ENCODE measurements around the gene ZMYND15.

Gene ZMYND15

DNA sequence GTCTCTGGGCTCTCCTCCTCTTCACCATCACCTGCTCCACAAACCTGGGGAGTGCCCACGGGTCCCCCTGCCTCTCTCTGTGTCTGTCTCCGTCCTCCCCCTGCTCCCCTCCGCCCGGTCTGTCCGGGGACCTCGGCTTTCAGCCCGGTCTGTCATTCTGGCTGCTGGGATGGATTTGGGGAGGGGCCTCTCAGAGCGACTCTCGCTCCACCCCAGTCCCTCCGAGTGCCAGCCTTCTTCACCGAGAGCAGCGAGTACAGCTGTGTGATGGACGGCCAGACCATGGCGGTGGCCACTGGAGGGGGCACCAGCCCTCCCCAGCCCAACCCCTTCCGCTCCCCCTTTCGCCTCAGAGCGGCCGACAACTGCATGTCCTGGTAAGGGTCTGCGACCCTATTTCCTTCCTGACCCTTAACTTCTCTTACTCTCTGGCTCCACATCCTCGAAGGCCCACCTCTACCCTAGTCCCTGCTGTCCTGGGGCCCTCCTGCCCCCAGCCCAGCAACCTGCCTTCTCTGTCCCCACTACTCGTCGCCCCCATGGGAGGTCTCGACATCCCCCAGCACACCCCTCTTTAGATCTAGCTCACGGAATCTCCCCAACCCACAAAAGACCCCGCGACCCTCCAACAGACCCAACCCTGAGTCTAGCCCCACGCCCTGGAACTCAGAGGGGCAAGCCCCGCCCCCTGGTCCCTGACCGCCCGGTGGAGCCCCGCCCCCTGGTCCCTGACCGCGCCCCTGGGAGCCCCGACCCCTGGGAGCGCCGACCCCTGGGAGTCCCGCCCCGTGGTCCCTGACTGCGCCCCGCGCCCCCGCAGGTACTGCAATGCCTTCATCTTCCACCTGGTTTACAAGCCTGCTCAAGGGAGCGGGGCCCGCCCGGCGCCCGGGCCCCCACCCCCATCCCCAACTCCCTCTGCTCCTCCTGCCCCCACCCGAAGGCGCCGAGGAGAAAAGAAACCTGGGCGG is 5.7 kb downstream of the ZMYND15 start:
- no peak for DNase-seq (ENCODE audit: low read depth)

DNA sequence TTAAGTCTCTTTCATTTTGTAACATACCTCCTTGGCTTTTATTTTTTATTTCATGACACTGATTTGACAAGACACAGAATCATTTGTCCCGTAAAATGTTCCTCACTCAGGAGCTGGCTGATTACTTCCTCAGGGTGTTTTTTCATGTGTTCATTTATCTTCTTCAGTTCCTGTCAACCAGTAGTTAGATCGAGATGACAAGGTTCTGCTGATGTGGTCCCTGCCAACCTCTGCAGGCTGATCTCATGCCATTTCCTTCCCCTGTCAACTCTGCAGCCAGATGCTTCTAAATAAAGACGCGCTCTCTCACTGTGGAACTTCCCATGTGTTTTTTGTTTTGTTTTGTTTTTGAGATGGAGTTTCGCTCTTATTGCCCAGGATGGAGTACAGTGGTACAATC is 8.2 kb downstream of the ZMYND15 start:
- DNase-seq (ENCODE audit: low read depth), result no peak

DNA sequence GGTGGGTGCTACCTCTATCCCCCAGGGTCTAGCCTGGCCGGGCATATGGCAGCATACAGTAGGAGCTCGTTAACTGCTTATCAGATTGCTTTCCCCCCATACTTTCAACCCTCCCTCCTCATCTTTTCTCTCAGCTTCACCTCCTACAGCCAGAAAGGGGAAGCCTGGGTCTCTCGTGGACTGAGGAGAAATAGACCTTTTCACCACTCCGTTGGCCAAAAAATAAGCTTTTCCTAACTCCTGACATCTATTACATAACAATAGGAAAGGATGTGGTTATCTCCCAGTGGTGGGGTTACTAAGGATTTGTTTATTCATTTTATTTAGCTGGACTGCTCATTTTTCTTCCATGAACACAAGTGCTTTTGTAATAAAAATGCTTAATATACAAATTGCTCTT is 9.1 kb downstream of the ZMYND15 start:
- no peak for DNase-seq (ENCODE audit: low read depth)

DNA sequence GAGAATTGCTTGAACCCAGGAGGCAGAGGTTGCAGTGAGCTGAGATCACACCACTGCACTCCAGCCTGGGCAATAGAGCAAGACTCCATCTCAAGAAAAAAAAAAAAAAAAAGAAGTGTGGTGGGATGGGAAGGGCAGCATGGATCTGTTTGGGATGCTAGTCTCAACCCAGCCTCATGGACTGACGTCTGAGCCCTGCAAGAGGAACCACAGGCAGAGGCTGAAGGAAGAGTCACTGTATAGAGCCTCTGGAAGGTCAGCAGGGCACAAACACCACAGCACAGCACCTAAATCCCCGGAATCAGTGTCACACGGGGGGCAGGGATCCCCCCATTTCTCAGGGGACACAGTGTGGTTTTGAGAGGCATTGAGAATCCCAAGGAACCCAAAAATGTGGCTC is 11.0 kb downstream of the ZMYND15 start:
- no peak for DNase-seq (ENCODE audit: low read depth)

DNA sequence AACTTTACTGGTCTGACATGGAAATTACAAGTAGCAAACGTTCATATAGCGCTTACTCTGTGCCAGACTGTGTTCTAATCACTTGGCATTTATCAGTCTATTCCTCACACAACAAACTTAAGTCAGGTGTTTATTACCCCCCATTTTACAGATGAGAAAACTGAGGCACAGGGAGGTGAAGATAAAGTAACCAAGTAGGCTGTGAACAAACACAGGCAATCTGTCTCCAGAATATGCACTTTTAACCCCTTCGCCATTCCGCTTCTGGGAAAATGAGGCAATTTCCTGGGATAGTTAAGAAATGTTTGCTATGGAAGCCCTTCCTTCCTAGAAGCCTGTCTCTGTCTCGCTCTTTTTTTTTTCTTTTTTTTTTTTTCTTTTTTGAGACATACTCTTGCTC is 12.3 kb downstream of the ZMYND15 start:
- DNase-seq (ENCODE audit: low read depth), result no peak

DNA sequence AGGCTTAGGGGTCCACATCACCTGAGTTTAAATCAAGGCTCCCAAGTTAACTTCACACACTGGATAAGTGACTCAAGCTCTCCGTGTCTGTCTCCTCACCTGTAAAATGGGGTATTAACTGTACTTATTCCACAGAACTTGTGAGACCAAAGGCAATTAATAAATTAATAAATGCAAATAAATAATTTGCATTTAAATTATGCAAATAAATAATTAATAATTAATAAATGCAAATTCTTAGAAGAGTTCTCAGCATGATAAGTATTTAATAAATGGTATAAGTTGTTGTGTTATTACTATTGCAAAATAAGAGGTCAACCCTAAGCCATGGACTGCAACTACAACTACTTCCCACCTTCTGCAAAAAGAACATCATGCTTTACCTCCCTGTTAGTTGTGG is 13.8 kb downstream of the ZMYND15 start:
- no peak for DNase-seq (ENCODE audit: low read depth)

DNA sequence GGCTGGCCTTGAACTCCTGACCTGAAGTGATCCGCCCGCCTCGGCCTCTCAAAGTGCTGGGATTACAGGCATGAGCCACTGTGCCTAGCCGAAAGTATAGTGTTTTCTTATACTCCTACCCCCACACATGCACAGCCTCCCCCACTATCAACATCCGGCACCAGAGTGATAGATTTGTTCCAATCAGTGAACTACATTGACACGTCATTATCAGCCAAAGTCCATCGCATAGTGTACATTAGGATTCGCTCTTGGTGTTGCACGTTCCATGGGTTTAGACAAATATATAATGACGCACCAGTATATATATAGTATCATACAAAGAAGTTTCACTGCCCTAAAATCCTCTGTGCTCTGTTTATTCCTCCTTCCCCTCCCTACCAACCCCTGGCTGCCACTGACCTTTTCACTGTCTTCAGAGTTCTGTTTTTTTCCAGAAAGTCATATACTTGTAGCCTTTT is 20.2 kb downstream of the ZMYND15 start:
- DNase-seq (ENCODE audit: low read depth), result no peak

DNA sequence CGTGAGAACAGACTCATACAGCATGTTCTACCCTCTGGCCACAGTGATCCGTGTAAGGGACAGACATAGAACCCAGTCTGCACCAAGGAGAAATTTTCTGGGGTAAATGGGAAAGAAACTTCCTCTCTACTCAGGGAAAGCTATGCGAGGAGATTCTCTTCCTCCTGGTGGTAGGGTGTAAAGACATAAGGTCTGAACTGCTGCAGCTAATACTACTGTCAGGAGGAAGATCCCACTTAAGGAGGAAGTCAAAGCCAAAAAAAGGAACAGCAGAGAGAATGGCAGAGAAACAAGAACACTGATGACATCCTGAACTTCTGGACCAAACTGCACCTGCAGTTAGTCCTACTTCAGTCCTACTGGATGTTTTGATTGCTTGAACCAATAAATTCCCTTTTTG is 25.0 kb downstream of the ZMYND15 start:
- DNase-seq (ENCODE audit: low read depth), result no peak

DNA sequence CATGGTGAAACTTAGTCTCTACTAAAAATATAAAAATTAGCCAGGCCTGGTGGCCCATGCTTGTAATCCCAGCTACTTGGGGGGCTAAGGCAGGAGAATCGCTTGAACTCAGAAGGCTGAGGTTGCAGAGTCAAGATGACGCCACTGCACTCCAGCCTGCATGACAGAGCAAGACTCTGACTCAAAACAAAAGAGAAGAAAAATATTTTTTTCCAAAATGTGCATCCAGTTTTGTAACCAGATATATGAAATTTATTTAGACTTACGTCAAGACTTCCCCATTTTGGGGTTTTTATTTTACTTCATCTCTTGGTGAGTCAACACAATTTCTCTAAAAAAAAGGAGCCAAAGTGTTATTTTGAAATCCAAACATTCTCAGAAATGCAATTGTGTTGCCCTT is 26.6 kb downstream of the ZMYND15 start:
- no peak for DNase-seq (ENCODE audit: low read depth)

DNA sequence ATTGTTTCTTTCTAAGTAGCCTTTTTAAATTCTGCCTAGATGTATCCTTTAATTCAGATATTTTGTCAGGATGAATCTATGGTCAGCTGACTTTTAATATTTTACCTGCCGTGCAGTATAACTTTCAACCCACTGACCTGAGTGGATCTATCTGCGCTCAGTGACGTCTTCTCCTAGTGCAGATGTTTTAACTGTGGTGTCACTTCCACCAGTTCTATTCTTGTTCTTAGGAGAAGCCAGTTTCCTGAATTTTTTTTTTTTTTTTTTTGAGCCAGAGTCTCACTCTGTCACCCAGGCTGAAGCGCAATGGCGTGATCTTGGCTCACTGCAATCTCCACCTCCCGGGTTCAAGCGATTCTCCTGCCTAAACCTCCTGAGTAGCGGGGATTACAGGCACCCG is 27.1 kb downstream of the ZMYND15 start:
- no peak for DNase-seq (ENCODE audit: low read depth)

DNA sequence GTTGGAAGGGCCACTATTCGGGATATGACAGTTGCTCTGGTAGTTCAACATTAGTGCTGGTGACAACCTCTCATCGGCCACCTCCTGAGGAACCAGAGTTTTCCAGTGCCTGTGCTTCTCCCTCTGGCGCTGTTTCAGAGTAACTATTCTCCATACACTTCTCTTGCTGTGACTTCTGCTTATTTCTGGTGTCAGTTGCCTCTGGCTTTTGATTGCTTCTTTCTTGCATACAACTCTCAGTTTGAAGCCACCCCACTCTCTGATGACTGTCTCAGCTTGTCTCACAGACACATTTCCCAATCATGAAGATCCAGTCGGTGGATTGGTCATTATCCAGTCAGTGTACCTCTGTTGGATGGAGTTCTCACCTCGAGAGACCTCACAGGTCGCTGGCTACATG is 28.7 kb downstream of the ZMYND15 start:
- DNase-seq (ENCODE audit: low read depth), result no peak

DNA sequence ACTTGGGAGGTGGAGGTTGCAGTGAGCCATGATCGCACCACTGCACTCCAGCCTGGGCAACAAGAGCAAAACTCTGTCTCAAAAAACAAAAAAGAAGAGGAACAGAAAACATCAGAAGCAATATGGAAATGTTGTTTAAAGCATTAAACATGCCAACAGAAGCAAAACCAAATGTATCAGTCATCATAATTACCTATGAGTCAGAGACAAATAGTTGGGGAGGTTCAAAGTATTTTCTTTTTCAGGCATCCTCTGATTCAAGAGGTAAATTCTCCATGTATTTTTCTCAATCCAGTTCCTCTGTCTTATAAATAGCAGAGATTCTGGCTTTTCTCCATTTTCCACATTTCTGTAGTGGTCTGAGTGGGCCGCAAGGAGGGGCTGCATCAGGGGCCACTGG is 30.0 kb downstream of the ZMYND15 start:
- DNase-seq (ENCODE audit: low read depth), result no peak

DNA sequence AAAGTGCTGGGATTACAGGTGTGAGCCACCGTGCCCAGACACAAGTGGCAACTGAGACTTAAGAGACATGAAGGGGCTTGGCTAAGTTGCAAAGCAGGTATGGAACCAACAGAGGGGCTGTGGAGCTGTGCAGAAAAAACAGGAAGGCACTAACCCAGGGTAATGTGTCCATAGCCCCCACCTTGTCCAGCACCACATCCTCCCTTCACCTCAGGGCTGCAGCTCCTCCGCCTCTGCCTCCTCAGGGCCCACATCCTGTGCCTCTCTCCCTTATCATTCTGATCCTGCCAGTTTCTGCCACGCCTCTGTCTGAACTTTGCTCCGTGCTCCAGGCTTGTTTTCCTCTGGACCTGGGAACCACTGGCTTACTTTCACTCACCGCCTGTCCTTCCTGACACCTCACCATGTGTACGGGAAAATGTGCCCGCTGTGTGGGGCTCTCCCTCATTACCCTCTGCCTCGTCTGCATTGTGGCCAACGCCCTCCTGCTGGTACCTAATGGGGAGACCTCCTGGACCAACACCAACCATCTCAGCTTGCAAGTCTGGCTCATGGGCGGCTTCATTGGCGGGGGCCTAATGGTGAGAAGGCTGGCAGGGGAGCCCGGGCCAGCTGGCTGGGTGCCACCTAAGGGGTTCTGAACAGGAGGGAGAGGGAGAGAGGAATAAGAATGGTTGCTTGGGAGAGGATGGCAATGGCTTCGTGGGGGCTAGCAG is 32.0 kb downstream of the ZMYND15 start, which contains the start of gene TM4SF5:
TM4SF5 (plus strand) TSS at position 368 of the 716 bp plus-strand sequence; CDS start at position 405, 37 bp downstream.
- no peak for DNase-seq (ENCODE audit: low read depth)

DNA sequence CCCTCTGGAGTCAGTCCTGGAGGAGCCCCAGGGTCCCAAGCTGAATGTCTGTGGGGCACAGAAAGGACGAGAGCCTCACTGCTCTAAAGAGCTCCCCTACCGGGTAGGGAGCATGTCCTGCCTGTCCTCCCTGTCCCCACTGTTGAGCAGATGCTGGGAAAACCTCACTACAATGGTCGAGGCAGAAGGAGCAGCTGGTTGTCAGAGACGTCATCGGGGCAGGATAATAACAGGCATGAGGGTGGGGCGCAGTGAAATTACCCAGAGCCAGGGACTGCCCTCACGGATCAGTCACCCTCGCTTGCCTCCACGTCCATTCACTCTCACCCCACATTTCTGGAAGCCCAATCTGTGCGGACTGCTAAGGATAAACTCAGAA is 32.6 kb downstream of the ZMYND15 start:
- DNase-seq (ENCODE audit: low read depth), result no peak

DNA sequence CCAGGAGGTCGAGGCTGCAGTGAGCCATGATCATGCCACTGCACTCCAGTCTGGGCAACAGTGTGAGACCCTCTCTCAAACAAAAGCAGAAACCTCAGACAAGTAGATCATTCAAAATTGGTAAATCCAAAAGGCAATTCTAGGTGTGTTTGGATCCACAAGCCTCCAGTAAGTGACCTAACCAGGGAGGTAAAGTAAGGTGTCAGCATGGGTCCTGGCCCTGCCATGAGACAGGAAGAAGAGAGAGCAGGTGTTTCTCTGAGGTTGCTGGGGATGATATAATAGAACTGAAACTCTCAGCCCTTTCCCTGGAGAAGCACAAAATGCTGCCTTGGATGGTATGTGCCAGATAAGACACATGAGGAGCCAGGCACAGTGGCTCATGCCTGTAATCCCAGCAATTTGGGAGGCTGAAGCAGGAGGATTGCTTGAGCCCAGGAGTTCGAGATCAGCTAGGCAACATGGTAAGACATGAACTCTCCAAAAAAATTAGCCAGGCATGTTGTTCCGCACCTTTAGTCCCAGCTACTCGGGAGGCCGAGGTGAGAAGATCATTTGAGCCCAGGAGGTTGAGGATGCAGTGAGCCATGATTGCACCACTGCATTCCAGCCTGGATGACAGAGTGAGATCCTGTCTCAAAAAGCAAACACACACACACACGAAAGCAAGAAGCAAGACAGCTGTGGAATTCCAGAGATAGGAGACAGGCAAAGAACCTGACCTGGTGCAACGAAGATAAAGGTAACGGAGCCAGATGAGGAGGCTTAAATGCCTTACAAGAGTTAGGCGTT is 38.5 kb downstream of the ZMYND15 start:
- DNase-seq (ENCODE audit: low read depth), result no peak

DNA sequence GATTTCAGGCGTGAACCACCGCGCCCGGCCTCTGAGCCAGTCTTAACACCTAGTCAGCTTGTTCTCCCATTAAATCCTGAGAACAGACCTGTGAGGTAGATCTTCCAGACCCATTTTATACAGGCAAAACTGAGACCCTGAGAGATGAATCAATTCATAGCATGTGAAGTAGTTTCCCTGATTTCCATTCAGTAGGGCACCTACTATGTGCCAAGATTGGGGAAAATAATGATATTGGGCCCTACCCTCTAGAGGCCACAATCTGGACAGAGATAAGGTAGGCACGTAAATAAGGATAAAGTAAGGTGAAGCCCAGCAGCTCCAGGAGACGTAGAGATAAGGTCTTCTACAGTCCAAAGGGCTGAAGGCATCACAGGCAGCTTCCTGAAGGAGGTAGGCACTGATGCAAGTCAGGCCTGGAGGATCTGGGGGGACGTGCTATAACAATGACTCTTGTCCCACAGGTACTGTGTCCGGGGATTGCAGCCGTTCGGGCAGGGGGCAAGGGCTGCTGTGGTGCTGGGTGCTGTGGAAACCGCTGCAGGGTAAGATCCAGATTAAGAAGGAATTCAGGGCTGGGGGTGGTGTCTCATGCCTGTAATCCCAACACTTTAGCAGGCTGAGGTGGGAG is 40.8 kb downstream of the ZMYND15 start:
- no peak for DNase-seq (ENCODE audit: low read depth)

DNA sequence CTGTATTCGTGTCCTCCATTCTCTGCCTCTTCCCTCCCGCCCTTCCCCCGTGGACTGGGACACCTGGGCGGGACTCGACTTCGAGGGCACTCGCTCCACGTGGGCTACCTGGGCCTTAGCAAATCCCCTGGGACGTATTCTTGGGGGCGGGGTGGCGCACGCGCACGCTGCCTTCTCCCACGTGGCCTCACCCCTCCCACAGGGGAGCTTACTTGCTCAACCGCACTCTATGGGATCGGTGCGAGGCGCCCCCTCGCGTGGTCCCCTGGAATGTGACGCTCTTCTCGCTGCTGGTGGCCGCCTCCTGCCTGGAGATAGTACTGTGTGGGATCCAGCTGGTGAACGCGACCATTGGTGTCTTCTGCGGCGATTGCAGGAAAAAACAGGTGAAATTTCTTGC is 43.0 kb downstream of the ZMYND15 start:
- DNase-seq (ENCODE audit: low read depth), result no peak

DNA sequence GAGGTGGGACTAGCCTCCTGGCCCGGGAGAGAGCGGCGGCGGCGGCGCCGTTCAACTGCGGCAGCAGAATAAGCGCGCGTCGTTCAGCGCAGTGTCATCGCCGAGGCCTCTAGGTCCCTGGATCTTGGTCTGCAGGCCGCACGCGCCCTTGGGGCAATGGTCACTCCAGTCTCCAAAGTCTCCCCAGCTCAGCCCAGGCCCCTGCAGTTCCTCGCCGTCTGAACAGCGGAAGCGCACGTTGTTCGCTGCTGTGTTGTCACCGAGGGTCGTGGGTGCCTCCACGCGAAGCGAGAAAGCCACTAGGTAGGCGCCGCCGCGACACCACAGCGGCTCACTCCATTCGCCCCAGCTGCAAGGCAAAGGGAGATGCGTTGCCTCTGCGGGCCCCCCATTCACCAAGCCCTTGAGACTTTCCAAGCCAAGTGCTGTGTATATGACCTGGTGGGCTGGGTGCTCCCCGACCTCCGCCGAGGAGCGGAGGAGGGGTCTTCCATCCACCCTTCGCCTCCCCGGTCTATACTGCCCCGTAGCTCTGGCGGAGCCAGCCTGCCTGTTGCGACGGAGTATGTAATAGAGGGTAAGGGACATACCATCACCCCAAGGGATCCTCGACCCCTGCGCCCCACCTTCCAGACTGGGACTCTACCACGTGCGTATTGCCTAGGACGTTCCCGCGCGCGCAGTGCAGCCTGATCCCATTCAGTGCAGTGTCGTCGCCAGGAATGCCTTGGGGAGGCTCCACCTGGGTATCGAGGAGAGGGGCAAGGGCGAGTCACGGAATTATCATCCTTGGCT is 45.9 kb downstream of the ZMYND15 start:
- no peak for DNase-seq (ENCODE audit: low read depth)

DNA sequence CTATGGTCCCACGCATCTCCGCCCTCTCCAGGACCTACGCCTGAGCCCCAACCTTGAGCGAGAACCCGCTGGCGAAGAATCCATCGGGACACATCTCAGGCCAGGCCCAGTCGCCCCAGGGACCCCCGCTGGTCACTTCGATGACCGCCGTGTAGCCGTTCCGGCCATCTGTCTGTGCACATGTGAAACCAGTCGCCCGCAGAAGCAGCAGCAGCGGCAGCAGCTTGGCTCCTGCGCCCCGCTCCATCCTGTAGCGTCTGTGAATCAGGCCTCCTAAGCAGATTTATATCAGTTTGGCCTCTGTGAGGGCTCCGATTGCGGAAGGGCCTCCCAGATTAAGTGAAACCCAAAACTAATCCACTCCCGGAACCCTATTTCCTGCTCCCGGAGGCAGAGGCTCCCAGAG is 46.5 kb downstream of the ZMYND15 start, which contains the start of gene VMO1:
VMO1 (minus strand) TSS at position 259 of the 406 bp plus-strand sequence; CDS start at position 247, 12 bp downstream.
- no peak for DNase-seq (ENCODE audit: low read depth)

DNA sequence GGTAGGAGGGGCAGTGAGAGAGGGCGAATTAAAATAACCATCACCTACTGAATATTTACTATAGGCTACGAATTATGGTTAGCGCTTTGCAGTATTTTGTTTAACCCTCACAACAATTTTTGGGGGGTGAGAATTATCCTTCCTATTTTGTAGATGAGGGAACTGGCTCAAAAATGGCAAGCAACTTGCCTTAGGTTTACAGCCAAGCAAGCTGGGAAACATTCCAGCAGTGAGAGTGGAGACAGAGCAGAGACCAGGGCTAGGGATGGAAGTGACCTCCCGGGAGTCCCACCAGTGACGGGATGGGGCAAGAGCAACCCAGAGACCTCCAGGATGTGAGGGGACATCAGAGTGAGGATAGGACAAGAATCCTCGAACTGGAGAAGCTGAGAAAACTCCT is 46.9 kb downstream of the ZMYND15 start:
- DNase-seq (ENCODE audit: low read depth), result no peak

Data from stimulated activated CD8-positive, alpha-beta memory T cell treated with anti-CD3 and anti-CD28 coated beads, Interleukin-4, amount 100 ng/mL, for 24 hours (primary cell).